BE2C (cell line): ENCODE results near the gene HMX2.

Source experiments
- DNase-seq: peaks from one replicate; pipeline ENCODE4 v3.0.0-alpha.2; 2020
- H3K27me3 ChIP-seq: fragments of 250-450 bp; sonication (Bioruptor Pico); 2 replicates; pipeline ENCODE4 v1.5.1; 2020; ENCODE audit warnings: mild to moderate bottlenecking
- H3K36me3 ChIP-seq: fragments of 250-450 bp; sonication (Bioruptor Pico); 2 replicates; pipeline ENCODE4 v1.5.1; 2020; ENCODE audit warnings: mild to moderate bottlenecking
- H3K4me1 ChIP-seq: fragments of 250-450 bp; sonication (Bioruptor Pico); 2 replicates; pipeline ENCODE4 v1.5.1; 2020
- H3K4me3 ChIP-seq: 2 replicates; pipeline ENCODE4 v1.5.1; 2011; ENCODE audit warnings: low read depth, low read length
- H3K9me3 ChIP-seq: fragments of 250-450 bp; sonication (Bioruptor Pico); 2 replicates; pipeline ENCODE4 v1.5.1; 2020
- CTCF ChIP-seq: IDR thresholded peaks from 2 replicates; pipeline ENCODE4 v1.5.1; 2012; ENCODE audit warnings: mild to moderate bottlenecking, low read depth, low read length

Gene HMX2

GRCh38 chr10:123140983-123141390 is 6.9 kb upstream of the HMX2 start:
- DNase-seq: no peak
- H3K9me3 ChIP-seq: no peaks in the 10 kb centered on the region
- no peaks in the 10 kb centered on the region for H3K36me3 ChIP-seq
- no peak for TF ChIP-seq CTCF
- H3K27me3 ChIP-seq: peaks cover 100% of the 10 kb centered on the region
- H3K4me1 ChIP-seq: no peaks in the 10 kb centered on the region
- H3K4me3 ChIP-seq: no peak overlapping the region

DNA sequence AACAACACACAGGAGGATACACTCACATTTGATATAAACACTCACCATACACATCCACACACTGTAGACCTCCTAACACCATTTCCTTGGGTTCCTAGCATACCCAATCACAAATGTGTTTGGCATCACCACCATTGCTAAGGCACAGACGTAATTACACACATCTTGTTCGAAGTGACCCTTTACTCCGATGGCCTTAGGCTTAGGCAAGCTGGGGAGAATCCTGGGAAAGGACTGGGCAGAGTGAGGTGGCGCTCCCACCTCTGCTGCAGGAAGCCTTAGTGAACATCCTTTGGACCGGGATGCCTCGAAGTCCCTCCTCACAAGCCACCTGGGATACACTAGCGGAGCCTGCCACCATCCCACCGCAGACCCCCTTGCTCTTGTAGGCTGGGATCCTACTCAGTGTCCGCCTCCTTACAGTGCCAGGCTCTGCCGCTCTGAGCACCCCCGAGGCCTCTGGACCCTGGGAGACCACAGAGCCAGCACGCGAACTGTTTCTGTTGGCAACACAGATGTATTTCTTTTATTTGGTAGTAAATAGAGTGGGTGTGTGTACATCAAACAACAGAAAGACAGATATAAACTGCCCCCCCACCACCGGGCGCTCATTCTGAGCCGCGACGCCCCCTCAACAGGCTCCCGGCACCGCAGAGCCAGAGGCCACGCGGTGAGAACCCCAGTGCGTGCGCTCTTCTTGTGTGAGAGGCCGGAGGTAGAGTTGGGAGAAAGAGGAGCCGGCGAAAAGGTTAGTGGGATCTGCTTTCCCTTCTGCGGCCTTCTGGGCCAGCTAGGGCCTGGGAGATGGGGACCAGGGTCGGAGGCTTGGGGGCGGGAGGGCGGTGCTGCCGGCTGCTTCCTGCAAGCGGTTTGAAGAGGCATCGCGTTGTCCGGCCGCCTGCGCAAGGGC is 5.9 kb upstream of the HMX2 start:
- H3K9me3 ChIP-seq: no peaks in the 10 kb centered on the region
- H3K4me3 ChIP-seq: no peak overlapping the region
- H3K4me1 ChIP-seq: no peaks in the 10 kb centered on the region
- DNase-seq: no peak
- no peak for TF ChIP-seq CTCF
- peaks cover 100% of the 10 kb centered on the region for H3K27me3 ChIP-seq
- H3K36me3 ChIP-seq: no peaks in the 10 kb centered on the region

GRCh38 chr10:123142701-123143161 is 5.2 kb upstream of the HMX2 start:
- Histone ChIP-seq H3K4me1 (no peaks in the 10 kb centered on the region), H3K4me3 (no peak overlapping the region), H3K27me3 (peaks cover 100% of the 10 kb centered on the region), H3K9me3 (no peaks in the 10 kb centered on the region), H3K36me3 (no peaks in the 10 kb centered on the region)
- no peak for DNase-seq
- no peak for TF ChIP-seq CTCF

- no peak for TF ChIP-seq CTCF
- Histone ChIP-seq H3K4me1 (no peaks in the 10 kb centered on the region), H3K9me3 (no peaks in the 10 kb centered on the region), H3K36me3 (no peaks in the 10 kb centered on the region), H3K27me3 (peaks cover 100% of the 10 kb centered on the region), H3K4me3 (no peak overlapping the region)
- no peak for DNase-seq
Measured at GRCh38 chr10:123143162-123143824, 4.6 kb upstream of the HMX2 start.

DNA sequence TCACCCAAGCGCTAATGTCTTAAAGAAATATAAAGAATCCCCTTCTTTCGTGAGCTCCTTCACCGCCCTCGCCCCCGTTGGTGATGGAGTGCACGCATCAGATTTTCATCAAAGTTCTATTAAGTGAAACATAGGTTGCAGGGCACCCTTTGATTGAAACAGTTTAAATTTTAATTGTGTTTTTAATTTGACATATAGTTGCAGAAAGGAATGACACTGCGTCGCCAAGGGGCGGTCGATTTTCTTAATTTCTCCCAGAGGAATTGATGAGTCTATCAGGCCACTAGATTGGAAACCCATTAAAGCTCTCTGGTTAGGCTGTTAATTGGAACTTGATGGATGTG is 4.1 kb upstream of the HMX2 start:
- Histone ChIP-seq H3K27me3 (peaks cover 100% of the 10 kb centered on the region), H3K36me3 (no peaks in the 10 kb centered on the region), H3K4me3 (no peak overlapping the region), H3K4me1 (peaks cover 2% of the 10 kb centered on the region; the same call in 1 of the 2 replicates), H3K9me3 (no peaks in the 10 kb centered on the region)
- no peak for DNase-seq
- TF ChIP-seq CTCF: no peak
